Esophagus (tissue), 2 donors: ENCODE data around the gene TET1. TPM values are rescaled to one million over a fixed set of nuclear protein-coding genes. Genes with fewer than 3 reads are reported as not detected.
"Not testable (repeated sequence)": the region's sequence is repeated elsewhere in the genome, so short reads cannot be mapped to it uniquely, and the experiment has no call there.

ENCODE experiments used
- H3K27ac ChIP-seq, 2 donors: one replicate each; pipeline ENCODE4 v1.5.1; 2013; ENCODE audit warnings: low read depth in 2 of 2, mild to moderate bottlenecking in 2 of 2, inconsistent platforms in 1 of 2, low read length in 1 of 2, moderate library complexity in 1 of 2
- H3K27me3 ChIP-seq, 2 donors: one replicate each; pipeline ENCODE4 v1.6.1; 2013; ENCODE audit warnings: low read length in 2 of 2, control low read depth in 1 of 2, mild to moderate bottlenecking in 1 of 2; ENCODE audit not compliant: insufficient read depth in 2 of 2, control insufficient read depth in 1 of 2
- H3K36me3 ChIP-seq, 2 donors: one replicate each; pipeline ENCODE4 v1.6.1; 2013; ENCODE audit warnings: low read length in 1 of 2; ENCODE audit not compliant: control insufficient read depth in 2 of 2, insufficient read depth in 2 of 2
- H3K4me1 ChIP-seq, 2 donors: one replicate each; pipeline ENCODE4 v1.6.1; 2013; ENCODE audit warnings: low read length in 1 of 2; ENCODE audit not compliant: control insufficient read depth in 2 of 2, insufficient read depth in 2 of 2
- H3K4me3 ChIP-seq, 2 donors: one replicate each; pipeline ENCODE4 v1.5.1; 2013; ENCODE audit warnings: low read length in 2 of 2, mild to moderate bottlenecking in 2 of 2, low read depth in 1 of 2, moderate library complexity in 1 of 2
- H3K9me3 ChIP-seq, 2 donors: one replicate each; pipeline ENCODE4 v1.6.1; 2013; ENCODE audit warnings: mild to moderate bottlenecking in 2 of 2, low read depth in 1 of 2, low read length in 1 of 2, moderate library complexity in 1 of 2; ENCODE audit not compliant: control insufficient read depth in 2 of 2, insufficient read depth in 1 of 2
- WGBS, 2 donors: extraction: QIAGEN DNeasy Blood & Tissue Kit; methylation state at CpG; one replicate each; pipeline ENCODE4 v1.1.7; 2013; 5-methylcytosine and 5-hydroxymethylcytosine counted together
- polyA plus RNA-seq, 2 donors: library from polyadenylated mRNA; stranded (reverse); fragments of 200-250 nt; gene quantifications; one replicate each; pipeline ENCODE4 v1.2.3, GENCODE V29; 2013
- donor health status: healthy with polysubstance abuse.
- donor health status: Bipolar disorder and iron deficiency.

TET1 gene
- polyA plus RNA-seq, 2 donors: 0.05 to 0.16 TPM

DNA sequence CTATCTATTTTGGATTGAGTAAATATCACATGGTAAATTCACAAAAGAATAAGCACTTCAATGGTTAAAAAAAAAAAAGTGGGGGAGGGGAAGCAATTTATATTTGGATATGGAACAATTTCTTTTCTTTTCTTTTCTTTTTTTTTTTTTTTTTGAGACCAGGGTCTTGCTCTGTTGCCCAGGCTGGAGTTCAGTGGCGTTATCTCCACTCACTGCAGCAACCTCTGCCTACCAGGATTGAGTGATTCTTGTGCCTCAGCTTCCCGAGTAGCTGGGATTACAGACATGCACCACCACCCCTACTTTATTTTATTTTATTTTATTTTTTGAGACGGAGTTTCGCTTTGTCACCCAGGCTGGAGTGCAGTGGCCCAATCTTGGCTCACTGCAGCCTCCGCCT, 148.8 kb downstream of the TET1 start:
- 95 to 96% methylated on average over 5 of the region's 5 CpGs for WGBS, 2 donors
- not testable (repeated sequence) for H3K4me3 ChIP-seq, H3K4me1 ChIP-seq, H3K9me3 ChIP-seq, H3K36me3 ChIP-seq, H3K27ac ChIP-seq, H3K27me3 ChIP-seq

GRCh38 chr10:68713065-68713464, 152.9 kb downstream of the TET1 start:
- H3K36me3 ChIP-seq, H3K27ac ChIP-seq, H3K4me3 ChIP-seq, H3K9me3 ChIP-seq, H3K4me1 ChIP-seq, H3K27me3 ChIP-seq: not testable (repeated sequence)
- 93 to 96% methylated on average over 13 of the region's 13 CpGs for WGBS, 2 donors

- H3K4me1 ChIP-seq: no peaks in the 10 kb centered on the region
- no peak overlapping the region for H3K27ac ChIP-seq
- no peak overlapping the region for H3K4me3 ChIP-seq
- no peaks in the 10 kb centered on the region for H3K27me3 ChIP-seq
- H3K36me3 ChIP-seq: no peaks in the 10 kb centered on the region
- WGBS, 2 donors: 89 to 94% methylated on average over 2 to 3 of the region's 3 CpGs
- H3K9me3 ChIP-seq: no peaks in the 10 kb centered on the region
Measured at GRCh38 chr10:68717435-68717834, 157.3 kb downstream of the TET1 start.

DNA sequence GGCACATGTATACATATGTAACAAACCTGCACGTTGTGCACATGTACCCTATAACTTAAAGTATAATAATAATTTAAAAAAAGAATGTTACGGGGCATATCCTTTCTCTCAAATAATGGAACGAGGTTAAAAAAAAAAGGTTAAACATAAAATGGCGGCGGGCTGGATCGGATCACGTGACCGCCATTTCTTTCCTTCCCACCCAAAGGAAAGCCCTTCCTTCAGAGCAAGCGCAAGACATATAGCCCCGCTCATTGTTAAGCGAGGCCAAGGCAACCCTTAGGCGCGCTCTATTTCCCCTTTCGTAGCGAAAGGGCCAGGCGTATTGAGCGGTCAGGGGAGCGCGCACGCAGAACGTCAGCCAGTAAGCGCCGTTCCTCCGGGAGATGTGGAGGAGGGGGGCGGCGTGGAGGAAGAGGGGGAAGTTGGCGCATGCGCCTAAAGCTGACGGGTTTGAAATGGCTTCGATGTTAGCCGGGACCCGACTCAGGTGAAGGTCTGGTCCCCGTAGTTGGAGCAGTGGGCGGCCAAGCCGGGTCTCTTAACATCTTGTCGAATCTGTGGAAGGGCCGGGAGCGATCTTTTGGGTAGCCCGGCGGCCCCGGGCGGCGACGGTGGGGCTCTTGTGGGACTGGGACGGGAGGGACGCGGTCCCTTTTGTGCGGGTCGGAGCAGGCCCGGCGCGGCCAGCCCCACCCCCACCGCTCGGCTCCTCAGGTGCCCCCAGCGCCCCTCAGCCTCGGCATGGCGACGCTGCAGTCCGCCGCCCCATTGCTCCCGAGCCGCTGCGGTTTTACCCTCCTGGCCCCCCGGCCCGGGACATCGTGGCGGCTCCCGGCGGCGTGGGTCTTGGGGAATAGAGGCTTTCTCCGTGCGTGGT, 160.9 kb downstream of the TET1 start, which contains the start of gene CCAR1:
Gene CCAR1 (plus strand): TSS at position 447 of the 880 bp plus-strand sequence. CDS start 1,266 bp downstream, outside the sequence.
- H3K27ac ChIP-seq: peak within 1 kb of the TSS; percentile 60 to 93
- no peaks in the 10 kb centered on the region for H3K9me3 ChIP-seq
- no peaks in the 10 kb centered on the region for H3K27me3 ChIP-seq
- H3K36me3 ChIP-seq: no peaks in the 10 kb centered on the region
- WGBS, 2 donors: 0 to 1% methylated on average over 67 to 72 of the region's 72 CpGs
- H3K4me1 ChIP-seq: no peaks in the 10 kb centered on the region
- peak within 1 kb of the TSS; percentile 73 to 81 for H3K4me3 ChIP-seq

- Histone ChIP-seq H3K4me1 (no peaks in the 10 kb centered on the region), H3K9me3 (no peaks in the 10 kb centered on the region), H3K4me3 (peak overlapping the region; percentile 73 to 81), H3K36me3 (no peaks in the 10 kb centered on the region), H3K27me3 (no peaks in the 10 kb centered on the region), H3K27ac (peak overlapping the region; percentile 60 to 93)
- 0 to 1% methylated on average over 27 of the region's 27 CpGs for WGBS, 2 donors
Measured at GRCh38 chr10:68721673-68722335, 161.7 kb downstream of the TET1 start.

- WGBS, 2 donors: 95% methylated on average over 14 of the region's 14 CpGs
- Histone ChIP-seq H3K9me3 (no peaks in the 10 kb centered on the region), H3K4me3 (no peak overlapping the region), H3K27me3 (no peaks in the 10 kb centered on the region), H3K4me1 (no peaks in the 10 kb centered on the region), H3K27ac (no peak overlapping the region), H3K36me3 (no peaks in the 10 kb centered on the region)
Measured at GRCh38 chr10:68725016-68725415, 164.9 kb downstream of the TET1 start.

- Histone ChIP-seq H3K27me3 (no peaks in the 10 kb centered on the region), H3K4me1 (no peaks in the 10 kb centered on the region), H3K27ac (no peak overlapping the region), H3K9me3 (no peaks in the 10 kb centered on the region), H3K4me3 (no peak overlapping the region), H3K36me3 (peaks cover 0 to 3% of the 10 kb centered on the region in 2 donors)
- WGBS, 2 donors: 86 to 89% methylated on average over 9 of the region's 9 CpGs
Measured at GRCh38 chr10:68727146-68727545, 167.0 kb downstream of the TET1 start.

- Histone ChIP-seq H3K27me3 (no peaks in the 10 kb centered on the region), H3K9me3 (no peaks in the 10 kb centered on the region), H3K4me3 (no peak overlapping the region), H3K36me3 (peaks cover 10 to 13% of the 10 kb centered on the region in 2 donors), H3K4me1 (no peaks in the 10 kb centered on the region), H3K27ac (no peak overlapping the region)
- WGBS, 2 donors: 93 to 96% methylated on average over 8 of the region's 8 CpGs
Measured at GRCh38 chr10:68732651-68733050, 172.5 kb downstream of the TET1 start.

- Histone ChIP-seq H3K27me3 (no peaks in the 10 kb centered on the region), H3K4me3 (no peak overlapping the region), H3K27ac (no peak overlapping the region), H3K4me1 (no peaks in the 10 kb centered on the region), H3K9me3 (no peaks in the 10 kb centered on the region), H3K36me3 (peaks cover 10 to 15% of the 10 kb centered on the region in 2 donors)
- WGBS, 2 donors: 93 to 94% methylated on average over 7 of the region's 7 CpGs
Measured at GRCh38 chr10:68734349-68734748, 174.2 kb downstream of the TET1 start.
